DND-41 (cell line): ENCODE data around the gene ZC3H6.

Source experiments
- CTCF ChIP-seq: IDR thresholded peaks from 2 replicates; pipeline ENCODE4 v1.5.1; 2012; ENCODE audit warnings: borderline replicate concordance, low read length, moderate library complexity, mild to moderate bottlenecking; ENCODE audit not compliant: poor library complexity, severe bottlenecking; ENCODE audit errors: extremely low read depth
- EZH2 ChIP-seq: IDR thresholded peaks from 3 replicates; pipeline ENCODE4 v1.6.1; 2012; ENCODE audit warnings: borderline replicate concordance, low read depth, mild to moderate bottlenecking, moderate library complexity, low read length, inconsistent platforms; ENCODE audit not compliant: severe bottlenecking

GRCh38 chr2:112229348-112229747, 46.0 kb upstream of the ZC3H6 start:
- TF ChIP-seq CTCF: no peak
- TF ChIP-seq EZH2: no peak
